Measurements from ENCODE around the gene NPIPB2.

DNA sequence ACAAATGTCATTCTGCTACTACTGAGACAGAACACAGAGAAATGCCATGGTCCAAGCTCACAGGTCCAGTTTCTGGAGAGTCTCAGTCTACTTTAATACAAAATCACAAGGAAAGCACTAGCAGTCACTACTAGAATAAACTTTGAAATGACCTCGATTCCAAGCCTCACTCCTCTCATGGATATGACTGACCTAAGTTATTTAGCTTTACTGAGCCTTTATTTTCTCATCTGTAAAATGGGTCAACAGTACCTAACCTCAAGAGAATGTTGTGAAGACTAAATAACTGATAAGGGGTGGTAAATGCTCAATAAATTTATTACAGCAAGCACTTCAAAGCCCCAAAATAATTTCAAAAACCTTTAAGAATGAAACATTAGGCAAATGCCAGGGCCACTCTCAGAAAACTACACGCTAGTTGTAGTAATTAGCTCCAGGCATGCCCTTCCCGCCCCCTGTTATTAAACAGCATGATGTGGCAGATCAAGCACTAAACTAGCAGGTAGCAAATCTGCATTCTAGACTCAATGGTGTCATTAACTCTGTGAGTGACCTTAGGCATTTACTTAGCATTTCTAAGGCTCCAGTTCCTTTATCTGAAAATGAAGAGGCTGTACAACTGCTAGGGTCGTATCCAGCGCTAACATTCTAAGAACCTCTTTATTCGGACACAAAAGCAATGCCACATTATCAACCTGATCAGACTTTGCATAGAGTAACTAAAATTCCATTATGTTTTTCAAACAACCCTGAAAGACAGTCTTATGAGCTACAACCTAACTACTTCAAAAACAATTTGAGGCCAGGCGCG lies 34.5 kb downstream of the NPIPB2 start:
- TF ChIP-seq, protein P1, sequence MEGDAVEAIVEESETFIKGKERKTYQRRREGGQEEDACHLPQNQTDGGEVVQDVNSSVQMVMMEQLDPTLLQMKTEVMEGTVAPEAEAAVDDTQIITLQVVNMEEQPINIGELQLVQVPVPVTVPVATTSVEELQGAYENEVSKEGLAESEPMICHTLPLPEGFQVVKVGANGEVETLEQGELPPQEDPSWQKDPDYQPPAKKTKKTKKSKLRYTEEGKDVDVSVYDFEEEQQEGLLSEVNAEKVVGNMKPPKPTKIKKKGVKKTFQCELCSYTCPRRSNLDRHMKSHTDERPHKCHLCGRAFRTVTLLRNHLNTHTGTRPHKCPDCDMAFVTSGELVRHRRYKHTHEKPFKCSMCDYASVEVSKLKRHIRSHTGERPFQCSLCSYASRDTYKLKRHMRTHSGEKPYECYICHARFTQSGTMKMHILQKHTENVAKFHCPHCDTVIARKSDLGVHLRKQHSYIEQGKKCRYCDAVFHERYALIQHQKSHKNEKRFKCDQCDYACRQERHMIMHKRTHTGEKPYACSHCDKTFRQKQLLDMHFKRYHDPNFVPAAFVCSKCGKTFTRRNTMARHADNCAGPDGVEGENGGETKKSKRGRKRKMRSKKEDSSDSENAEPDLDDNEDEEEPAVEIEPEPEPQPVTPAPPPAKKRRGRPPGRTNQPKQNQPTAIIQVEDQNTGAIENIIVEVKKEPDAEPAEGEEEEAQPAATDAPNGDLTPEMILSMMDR (IDR thresholded peaks at IDR 0.05) = no peak
- no peak for TF ChIP-seq EP300 (IDR thresholded peaks at IDR 0.05)
- no peak for TF ChIP-seq POLR2A (IDR thresholded peaks at IDR 0.05)
- TF ChIP-seq POLR2AphosphoS5 (IDR thresholded peaks at IDR 0.05) = no peak
